DMS 273 (cell line): ENCODE measurements around the gene SCMH1.
"Not testable (repeated sequence)": the region's sequence is repeated elsewhere in the genome, so short reads cannot be mapped to it uniquely, and the experiment has no call there.

ENCODE experiments used
- DNase-seq: peaks from one replicate; lab custom pipeline; 2025; ENCODE audit not compliant: unreplicated experiment; lab: John Stamatoyannopoulos, UW

Gene SCMH1

DNA sequence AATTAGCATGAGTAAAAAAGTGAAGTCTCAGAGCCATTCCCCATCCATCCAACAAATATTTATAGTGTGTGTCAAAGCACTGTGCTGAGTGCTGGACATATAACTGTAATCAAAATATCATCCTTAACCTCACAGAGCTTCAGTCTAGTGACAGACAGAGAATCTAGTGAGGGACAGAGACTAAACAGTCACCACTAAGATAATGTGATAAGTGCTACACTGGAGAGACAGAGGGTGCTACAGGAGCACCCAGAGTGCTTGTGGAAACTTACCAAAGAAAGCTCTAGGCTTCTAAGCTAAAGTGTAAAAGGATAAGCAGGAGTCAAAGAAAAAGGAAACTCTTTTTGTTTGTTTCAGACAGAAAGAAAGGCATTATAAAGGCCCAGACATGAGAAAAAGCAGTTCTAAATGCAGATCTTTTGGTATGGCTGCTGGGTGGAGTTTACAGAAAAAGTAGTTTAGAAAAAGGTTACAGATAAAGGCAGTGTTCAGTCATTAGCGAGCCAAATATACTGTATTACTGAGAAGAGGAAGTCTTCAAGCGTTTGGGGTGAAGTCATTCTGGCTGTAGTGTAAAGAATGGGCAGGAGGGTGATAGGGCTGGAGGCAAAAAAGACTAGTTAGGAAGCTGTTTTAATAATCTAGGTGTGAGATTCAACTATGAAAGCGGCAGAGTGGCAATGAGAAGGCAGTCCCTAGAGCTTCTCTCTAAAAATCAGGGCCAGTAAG is 83.8 kb downstream of the SCMH1 start:
- DNase-seq = no peak

DNA sequence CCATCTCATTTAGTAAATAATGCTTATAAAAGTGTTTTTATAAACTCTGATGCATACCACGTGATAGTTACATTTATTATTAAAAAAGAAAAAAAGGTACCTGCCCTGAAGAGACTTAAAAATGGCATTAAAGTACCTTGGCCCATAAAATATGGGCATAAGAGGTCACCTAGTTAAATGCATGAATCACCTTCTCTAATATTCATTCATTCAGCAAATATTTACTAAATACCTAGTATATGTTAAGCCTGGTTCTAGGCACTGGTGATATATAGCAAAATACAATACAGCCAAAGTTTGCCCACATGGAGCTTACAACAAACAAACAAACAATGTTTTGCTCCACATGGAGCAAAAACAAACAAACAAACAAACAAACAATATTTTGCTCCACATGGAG is 87.0 kb downstream of the SCMH1 start:
- no peak for DNase-seq

DNA sequence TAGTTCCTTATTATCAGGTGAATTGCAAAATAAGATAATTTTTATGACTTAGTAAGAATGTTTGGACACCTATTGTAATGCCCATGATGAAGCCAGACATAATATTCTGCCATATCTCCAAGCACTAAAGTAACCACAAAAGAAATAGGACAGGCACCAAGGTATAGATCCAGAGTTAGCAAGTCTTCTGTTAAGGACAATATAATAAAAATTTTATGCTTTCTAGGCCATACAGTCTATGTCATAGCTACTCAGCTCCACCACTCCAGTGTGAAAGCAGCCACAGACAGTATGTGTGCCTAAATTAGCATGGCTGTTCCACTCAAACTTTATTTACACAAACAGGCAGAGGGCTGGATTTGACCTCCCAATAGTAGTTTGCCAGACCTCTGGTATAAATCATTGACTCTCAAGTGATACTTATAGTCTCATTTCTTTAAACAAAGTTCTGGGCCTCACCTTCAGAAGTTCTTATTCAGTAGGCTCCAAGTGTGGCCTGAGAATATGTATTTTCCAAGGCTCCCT is 88.3 kb downstream of the SCMH1 start:
- no peak for DNase-seq

DNA sequence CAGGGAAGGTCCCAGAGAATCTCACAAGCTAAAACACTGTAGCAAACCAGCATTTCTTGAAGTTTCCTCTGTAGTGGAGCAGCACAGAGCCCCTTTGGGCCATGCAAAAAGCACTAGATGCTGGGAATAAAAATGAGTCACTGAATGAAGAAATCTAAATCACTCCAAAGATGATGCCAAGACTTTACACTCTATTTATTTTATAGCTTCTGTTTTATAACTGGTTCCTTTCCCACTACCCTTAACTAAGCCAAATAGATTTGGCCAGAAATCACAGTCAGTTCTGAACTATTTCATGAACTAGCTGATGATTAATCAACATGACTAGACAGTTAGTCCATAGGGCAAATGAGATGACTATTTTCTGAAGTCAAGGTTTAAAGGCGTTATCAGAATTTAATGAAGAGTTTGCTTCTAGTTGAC is 89.5 kb downstream of the SCMH1 start:
- DNase-seq = no peak

DNA sequence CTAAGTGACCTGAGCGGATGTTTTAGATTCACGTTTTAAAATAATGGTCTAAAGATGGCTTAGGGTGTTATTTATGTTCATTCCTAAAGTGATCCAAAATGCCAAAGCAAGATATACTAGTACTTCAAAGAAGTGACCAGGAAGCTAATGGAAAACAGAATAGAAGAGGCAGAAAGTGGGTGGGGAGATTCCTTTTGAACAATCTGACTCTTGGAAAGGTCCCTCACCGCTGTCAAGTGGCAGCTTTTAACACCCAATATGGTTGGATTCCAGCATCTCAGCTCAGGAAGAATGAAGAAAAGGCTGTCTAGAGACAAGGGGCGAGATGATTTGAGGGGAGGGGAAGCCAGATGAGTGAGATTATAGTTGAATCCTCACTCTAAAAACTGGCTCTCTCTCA is 90.3 kb downstream of the SCMH1 start:
- no peak for DNase-seq

DNA sequence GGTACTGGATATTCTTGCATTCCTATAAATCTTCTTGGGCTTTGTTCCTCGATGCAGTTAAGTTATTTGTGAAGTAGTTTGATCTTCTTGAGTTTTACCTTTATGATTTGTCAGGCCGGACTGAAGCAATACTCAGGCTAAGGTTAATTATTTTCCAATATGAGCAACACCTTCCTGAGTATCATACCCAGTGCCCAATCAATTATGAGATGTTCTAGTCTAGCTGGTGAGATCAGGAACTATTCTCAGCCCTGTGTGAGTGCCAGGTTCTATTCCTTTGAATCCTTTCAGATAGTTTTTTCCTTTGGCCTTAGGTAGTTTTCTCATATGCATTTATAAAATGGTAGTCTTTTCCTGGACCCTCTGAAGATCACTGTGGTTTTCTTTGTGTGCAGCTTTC is 92.5 kb downstream of the SCMH1 start:
- no peak for DNase-seq

DNA sequence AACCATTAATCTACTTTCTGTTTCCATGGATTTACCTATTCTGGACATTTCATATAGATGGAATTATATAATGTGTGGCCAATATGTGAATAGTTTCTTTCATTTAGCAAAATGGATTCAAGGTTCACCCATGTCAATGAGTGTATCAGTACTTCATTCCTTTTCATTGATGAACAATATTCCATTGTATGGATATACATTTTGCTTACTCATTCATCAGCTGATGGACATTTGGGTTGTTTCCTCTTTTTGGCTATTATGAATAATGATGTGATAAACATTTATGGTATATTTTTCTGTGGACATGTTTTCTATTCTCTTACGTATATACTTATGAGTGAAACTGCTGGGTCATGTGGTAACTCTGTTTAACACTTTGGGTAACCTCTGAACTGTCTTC is 97.8 kb downstream of the SCMH1 start:
- DNase-seq = no peak

DNA sequence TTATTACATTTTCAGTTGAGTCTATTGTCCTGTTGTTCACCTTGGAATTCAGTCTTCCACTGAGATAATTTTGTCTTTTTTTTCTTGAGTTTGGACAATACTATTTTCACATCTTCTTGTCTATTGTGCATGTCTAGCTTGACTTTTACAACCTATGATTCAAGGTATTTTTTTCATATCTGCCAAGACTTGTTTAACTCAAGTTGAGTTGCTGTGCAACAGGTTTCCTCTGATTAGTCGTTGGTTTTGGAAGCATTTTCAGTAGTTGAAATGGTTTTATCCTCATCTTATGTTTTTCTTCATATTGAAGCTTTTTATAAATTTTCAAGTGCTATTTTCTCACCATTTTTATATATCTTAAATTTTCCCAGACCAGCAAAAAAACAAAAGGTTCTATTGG is 103.6 kb downstream of the SCMH1 start:
- DNase-seq = no peak

DNA sequence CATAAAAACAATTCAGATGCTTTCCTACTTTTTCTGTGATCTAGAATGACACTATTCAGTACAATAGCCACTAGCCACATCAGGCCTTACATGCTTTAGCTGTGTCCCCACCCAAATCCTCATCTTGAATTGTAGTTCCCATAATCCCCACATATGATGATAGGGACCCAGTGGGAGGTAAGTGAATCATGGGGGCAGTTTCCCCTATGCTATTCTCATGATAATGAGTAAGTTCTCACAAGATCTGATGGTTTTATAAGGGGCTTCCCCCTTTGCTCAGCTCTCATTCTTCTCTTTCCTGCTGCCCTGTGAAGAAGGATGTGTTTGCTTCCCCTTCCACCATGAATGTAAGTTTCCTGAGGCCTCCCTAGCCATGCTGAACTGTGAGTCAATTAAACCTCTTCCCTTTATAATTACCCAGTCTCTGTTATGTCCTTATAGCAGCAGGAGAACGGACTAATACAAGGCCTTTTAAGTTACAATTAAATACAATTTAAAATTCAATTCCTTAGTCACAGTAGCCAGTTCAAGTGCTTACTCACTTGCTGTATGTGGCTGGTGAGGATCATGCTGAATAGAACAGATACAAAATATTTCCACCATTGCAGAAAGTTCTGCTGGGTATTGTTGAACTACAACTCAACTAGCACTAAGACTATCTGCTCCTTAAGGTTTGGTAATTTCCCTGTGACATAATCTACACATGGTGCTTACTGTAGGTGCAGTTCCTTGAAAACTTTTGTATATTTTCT is 106.7 kb downstream of the SCMH1 start:
- no peak for DNase-seq

DNA sequence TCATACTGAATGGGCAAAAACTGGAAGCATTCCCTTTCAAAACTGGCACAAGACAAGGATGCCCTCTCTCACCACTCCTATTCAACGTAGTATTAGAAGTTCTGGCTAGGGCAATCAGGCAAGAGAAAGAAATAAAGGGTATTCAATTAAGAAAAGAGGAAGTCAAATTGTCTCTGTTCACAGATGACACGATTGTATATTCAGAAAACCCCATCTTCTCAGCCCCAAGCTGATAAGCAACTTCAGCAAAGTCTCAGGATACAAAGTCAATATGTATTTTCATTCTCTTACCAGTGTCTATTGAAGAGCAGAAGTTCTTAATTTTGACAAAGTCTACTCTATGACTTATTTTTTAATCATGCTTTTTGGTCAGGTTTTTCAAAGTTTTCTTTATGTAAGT is 107.8 kb downstream of the SCMH1 start:
- not testable (repeated sequence) for DNase-seq

DNA sequence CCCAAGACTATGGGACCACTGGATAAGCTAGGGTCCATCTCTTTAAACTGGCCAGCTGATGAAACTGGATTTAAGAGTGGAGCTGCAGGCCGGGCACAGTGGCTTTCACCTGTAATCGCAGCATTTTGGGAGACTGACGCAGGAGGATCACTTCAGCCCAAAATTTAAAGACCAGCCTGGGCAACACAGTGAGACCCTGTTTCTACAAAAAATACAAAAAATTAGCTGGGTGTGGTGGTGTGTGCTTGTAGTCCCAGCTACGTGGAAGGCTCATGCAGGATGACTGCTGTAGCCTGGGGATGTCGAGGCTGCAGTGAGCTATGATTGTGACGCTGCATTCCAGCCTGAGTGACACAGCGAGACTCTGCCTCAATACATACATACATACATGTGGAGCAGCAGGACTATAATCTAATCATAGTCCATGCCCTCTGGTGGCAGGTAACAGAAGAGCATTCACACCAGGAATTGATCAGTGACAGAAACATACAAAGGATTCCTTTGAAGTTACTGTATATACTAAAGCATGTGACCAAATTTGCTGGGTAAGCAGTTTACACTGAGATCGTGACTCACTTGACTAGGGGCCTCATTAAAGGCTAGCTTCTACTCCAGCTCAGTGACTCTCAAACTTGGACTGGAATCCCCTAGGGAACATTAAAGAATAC is 119.1 kb downstream of the SCMH1 start:
- DNase-seq = peak; percentile 98

DNA sequence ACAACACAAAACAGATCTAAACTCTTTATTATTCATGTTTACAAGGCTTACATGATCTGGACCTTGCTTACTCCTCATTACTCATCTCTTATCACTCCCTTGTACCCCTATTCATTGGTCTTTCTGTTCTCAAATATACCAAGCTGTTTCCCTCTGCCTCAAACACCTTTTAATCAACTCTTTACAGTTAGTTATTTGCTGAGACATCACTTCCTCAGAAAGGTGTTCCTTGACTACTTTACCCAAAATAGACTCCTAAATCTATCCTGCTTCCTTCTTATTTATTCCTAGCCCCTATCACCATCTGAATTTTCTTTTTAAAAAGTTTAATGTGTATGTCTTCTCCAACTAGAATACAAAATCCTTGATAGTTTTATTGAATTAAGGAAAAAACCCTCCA is 120.0 kb downstream of the SCMH1 start:
- DNase-seq = no peak

DNA sequence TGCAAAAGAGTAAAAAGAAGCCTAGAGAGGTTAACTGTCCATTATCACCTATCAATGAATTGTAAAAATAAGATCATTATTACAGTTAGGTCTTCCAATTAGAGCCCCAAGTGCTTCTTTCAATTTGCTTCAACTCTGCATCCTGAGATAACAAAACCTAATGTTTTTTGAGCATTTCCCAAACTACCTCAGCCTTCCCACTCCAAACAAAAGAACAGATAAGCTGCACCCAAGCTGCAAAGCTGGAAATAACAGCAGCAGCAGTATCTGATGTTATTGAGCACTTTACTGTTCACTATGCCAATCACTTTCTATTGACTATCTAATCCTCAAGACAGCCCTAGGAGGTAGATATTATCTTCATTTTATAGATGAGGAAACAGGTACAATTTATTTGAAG is 123.5 kb downstream of the SCMH1 start:
- DNase-seq = no peak

DNA sequence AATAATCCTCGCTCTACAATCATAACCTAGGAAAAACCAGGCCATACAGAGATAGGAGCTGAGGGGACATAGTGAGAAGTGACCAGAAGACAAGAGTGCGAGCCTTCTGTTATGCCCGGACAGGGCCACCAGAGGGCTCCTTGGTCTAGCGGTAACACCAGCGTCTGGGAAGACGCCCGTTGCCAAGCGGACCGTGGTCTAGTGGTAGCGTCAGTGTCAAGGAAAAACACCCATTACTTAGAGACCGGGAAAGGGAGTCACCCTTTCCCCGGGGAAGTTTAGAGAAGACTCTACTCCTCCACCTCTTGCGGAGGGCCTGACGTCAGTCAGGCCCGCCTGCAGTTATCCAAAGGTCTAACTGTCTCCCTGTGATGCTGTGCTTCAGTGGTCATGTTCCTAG is 124.9 kb downstream of the SCMH1 start:
- DNase-seq = not testable (repeated sequence)

DNA sequence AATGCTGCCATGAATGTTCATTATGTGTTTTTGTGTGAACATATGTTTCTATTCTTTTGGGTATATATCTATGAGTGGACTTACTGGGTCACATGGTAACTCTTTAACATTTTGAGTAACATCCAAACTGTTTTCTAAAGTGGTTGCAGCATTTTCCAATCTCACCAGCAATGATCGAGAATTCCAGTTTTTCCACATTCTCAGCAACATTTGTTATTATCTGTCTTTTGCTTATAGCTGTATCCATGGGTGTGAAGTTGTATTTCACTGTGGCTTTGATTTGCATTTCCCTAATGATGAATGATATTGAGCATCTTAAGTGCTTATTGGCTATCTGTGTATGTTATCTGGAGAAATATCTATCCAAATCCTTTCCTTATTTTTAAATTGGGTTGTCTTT is 131.4 kb downstream of the SCMH1 start:
- DNase-seq = no peak

DNA sequence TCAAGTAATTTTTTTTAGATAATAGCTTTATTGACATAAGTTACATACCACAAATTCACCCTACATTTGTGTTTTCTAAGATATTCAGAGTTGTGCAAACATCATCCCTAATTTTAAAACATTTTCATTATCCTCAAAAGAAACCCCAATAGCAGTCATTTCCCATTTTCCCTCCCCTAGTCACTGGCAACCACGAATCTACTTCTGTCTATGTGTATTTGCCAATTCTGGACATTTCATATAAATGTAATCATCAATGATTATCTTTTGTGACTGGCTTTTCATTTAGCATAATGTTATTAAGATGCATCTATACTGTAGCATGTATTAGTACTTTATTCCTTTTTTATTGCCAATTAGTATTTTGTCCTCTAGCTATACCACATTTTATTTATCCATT is 131.8 kb downstream of the SCMH1 start:
- DNase-seq = no peak

DNA sequence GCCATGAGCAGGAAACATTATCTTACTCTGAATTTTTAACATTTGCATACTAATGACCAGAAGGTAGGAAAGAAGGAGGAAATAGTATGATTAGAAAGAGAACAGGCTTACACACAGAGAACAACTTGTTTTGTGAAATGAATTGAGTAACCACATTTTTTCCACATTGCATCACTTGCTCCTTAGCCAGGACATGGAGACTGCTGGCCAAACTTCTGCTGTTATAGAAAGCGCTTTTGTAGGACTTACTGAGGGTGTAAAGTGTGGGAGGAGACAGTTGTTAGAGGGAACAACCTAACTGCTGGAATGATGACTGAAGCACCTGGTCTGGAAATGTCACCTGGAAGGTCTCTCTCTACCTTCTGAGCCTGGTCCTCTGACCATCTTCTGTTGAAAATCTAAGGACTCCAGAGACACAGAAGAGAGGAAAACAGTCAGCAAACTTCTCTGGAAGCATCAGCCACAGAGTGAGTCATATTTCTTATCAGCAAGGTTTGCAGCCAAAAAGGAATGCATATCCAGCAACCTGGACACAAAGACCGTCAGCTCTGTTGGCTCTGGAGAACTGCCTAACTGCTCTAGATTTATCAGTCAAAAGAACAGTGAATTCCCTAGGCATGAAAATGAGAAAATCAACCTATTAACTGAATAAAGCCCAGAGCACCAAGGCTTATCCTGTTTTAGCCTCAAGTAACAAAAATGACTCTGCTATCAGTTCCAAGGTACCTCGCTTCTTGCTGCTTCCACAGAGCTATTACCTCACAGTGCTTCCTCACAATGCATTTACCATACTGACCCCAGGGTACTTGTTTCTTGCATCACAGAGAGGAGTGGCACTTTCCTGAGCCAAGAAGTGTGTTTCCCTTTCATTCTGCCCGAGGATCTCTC is 132.6 kb downstream of the SCMH1 start:
- peak; percentile 91 for DNase-seq

DNA sequence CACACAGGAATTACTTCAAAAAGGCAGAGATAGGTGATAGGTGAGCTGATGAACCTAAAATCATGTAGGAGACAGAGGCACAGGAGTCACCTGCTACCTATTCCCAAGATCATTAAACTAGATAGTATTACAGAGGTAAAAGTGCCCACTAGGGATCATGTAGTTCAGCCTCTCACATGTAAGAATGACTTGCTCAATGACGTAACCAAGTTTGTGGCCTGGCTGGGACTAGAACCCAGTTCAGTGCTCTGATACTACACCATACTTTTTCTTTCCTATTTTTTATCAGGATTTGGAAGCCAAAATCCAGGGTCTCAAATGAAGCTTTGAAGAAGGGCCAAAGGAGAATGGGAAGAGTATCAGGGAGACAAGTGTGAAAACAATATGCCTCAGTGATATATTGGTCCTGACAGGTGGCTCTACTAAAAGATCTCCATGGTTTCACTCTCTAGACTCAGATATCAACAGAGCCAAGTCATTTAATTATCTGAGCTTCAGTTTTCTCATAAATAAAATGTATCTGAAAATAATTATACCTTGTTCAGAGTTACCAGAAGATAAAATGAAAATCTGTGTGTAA is 133.3 kb downstream of the SCMH1 start:
- no peak for DNase-seq

DNA sequence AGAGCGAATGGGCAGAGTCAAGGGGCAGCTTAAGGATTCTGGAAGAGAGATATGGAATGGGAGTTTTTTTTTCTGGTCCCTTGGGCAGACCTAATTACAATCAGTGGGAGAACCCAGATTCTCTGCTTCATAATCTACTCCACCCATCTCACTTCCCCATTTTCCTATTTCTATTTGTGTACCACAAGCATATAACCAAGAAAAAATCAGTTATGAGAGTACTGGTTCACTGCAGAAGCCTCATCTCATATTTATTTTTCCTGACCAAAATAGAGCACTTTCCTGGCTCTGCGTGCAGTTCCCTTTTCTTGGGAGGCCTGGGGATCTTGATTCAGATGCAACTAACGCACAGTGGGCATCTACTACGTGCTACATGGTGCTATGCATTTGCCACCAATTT is 138.3 kb downstream of the SCMH1 start:
- DNase-seq = no peak

DNA sequence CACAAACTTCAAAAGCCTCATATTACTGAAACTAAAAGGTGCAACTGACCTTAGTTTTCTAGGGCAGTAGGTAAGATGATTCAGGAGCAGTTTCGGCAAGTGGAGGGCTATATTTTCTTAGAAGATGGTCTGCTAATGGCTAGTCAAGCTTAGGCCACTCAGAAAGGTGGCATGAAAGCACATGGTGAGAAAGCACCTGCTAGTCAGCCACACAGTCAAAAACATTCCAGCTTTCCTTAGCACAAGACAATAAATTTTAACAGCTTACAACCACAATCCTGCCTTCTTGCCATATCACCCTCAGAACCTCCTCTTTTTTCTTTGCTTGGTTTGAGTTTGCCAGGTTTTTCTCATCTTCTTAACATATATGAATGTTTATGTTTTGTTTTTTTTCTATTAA is 139.5 kb downstream of the SCMH1 start:
- peak; percentile 92 for DNase-seq
